Retinal pigment epithelial cell (primary cell): Measurements from ENCODE around the gene ZNF428.

Experiments
- DNase-seq: peaks from one replicate; pipeline ENCODE4 v3.0.0-alpha.2; 2010; ENCODE audit warnings: low read depth
- H3K4me3 ChIP-seq: 2 replicates; pipeline ENCODE4 v1.5.1; 2011; ENCODE audit warnings: mild to moderate bottlenecking, low read length, control low read depth, moderate library complexity
- CTCF ChIP-seq: conservative IDR thresholded peaks from 2 replicates; pipeline ENCODE4 v1.5.1; 2011; ENCODE audit warnings: low read depth, low read length, control low read depth, inconsistent platforms

Gene ZNF428

DNA sequence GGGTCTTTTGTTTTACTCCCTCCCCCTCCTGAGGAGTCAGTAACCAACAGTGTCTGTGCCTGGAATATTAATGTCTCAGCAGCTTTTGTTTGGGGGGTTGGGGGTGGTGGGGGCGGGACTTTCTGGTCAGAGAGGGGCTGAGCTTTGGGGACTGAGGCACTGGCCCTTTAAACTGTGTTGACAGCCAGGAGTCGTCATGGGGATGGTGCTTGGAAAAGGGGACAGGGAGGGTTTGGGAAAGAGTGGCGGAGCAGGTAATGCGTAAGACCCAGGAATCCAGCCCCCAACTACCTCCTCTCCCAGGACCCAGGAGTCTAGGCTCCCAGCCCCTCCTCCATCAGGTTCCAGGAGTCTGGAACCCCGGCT, 15.1 kb upstream of the ZNF428 start:
- peak overlapping the region; percentile 51 for H3K4me3 ChIP-seq
- DNase-seq = no peak
- TF ChIP-seq CTCF = no peak

GRCh38 chr19:43634068-43634467, 14.6 kb upstream of the ZNF428 start:
- H3K4me3 ChIP-seq = no peak overlapping the region
- TF ChIP-seq CTCF = no peak
- DNase-seq = no peak

DNA sequence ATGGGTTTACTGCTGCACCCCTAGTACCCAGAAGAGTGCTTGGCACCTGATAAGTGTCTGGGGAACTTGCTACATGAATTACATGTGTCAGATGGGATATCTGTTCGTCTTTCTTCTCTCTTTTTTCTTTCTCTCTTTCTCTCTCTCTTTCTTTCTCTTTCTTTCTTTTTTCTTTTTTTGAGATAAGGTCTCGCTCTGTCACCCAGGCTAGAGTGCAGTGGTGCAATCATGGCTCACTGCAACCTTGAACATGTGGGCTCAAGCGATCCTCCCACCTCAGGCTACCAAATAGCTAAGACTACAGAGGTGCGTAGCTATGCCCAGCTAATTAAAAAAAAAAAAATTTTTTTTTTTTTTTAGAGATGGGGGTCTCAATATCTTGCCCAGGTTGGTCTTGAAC, 14.1 kb upstream of the ZNF428 start:
- no peak for TF ChIP-seq CTCF
- H3K4me3 ChIP-seq = no peak overlapping the region
- DNase-seq = no peak

DNA sequence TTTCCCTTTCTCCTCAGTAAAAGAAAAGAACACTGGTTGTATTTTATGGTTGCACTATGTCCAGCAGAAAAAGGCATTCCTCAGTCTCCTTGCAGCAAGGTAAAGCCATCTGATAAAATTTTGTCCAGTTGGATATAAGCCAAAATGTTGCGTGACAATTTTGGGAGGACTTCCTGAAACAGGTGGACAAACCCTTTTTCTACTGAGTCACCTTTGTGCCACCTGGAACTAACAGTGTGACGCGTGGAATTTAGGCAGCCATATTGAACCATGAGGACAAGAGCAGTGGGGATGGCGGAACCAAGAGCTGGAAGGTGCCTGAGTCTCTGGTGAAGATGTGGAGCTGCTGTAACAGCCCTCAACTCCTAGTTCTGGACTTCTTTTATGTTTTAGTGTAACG, 12.1 kb upstream of the ZNF428 start:
- H3K4me3 ChIP-seq = no peak overlapping the region
- TF ChIP-seq CTCF = no peak
- no peak for DNase-seq

- DNase-seq = no peak
- TF ChIP-seq CTCF = no peak
- no peak overlapping the region for H3K4me3 ChIP-seq
These were observed 9.4 kb upstream of the ZNF428 start for GRCh38 chr19:43628646-43629326.

- no peak for DNase-seq
- H3K4me3 ChIP-seq = no peak overlapping the region
- no peak for TF ChIP-seq CTCF
These were observed 7.4 kb upstream of the ZNF428 start for GRCh38 chr19:43626838-43627237.

DNA sequence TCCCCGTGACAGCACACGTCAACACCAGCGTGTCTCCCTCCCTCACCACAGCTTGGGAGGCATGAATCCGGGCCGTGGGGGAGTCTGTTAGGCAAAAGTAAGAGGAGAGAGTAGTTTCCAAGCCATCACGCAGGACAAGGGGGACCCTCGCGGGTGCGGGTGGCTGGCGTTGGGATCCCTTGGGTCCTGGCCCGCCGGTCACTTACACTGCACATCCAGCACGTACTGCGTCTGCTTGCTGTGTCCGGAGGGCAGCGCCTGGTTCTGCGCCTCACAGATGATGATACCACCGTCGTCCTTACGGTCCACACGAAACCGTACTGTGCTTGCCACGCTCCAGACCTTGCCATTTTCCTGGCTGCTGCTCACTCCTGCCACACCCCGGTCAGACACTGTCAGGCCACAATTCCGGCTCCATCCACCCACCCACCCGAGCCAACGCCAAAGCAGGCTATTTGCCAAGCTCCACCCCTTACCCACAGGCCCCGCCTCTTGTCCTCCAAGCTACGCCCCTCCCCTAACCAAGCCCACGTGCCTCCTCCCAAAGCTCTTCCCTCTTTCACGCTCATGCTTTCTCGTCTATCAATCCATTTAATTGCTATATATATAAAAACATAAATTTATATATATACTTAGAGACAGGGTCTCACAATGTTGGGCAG, 6.6 kb upstream of the ZNF428 start:
- DNase-seq = no peak
- H3K4me3 ChIP-seq = no peak overlapping the region
- TF ChIP-seq CTCF = no peak
